NT2/D1 (cell line): ENCODE results near the gene GPR62.

Experiments used
- SUZ12 ChIP-seq: IDR thresholded peaks from 2 replicates; pipeline ENCODE4 v1.6.1; 2011; ENCODE audit not compliant: insufficient read length, insufficient read depth; ENCODE audit errors: extremely low read depth
- YY1 ChIP-seq: IDR thresholded peaks from 2 replicates; pipeline ENCODE4 v1.6.1; 2011; ENCODE audit not compliant: insufficient read length, insufficient read depth
- ZNF274 ChIP-seq: IDR thresholded peaks from 2 replicates; pipeline ENCODE4 v1.6.1; 2011; ENCODE audit warnings: mild to moderate bottlenecking, low read depth, low read length

GRCh38 chr3:51908026-51908425 is 47.2 kb upstream of the GPR62 start:
- TF ChIP-seq YY1 (no peak), SUZ12 (no peak), ZNF274 (no peak)
